Measurements from ENCODE around the gene ZNF598.
"Not testable (repeated sequence)": the region's sequence is repeated elsewhere in the genome, so short reads cannot be mapped to it uniquely, and the experiment has no call there.

The ZNF598 gene

DNA sequence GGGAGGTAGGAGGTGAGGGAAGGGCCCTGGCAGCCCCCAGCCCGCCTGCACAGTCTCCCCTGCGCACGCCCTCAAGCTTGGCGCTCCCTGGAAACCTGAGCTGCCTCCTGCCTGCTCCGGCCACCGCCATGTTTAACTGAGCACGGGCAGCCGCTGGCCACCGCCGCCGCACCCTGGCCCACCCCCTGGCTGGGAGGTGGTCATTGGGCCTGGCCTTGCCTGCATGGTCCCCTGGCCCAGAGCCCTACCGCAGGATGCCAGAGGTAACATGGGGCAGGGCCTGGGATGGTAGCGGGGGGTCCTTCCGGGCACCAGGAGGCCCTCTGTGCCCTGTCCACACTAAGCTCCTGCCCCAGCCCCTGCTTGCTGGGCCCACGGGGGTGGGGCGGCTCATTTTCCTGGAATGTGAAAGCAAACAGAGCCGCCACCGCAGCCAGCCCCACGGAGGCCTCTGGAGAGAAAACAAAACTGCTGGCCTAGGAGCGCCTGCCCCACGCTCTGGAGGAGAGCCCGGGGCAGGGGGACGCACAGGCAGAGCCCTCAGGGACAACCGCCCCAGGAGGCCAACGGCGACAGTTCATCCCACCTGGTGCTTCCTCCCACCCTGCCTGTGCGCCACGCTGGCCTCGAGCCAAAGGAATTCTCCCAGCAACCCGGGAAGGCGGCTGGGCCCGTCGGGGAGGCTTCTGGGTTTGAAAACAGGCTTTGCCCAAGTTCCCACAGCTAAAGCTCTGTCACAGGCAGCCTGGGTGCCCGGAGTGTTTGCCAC is 26.0 kb upstream of the ZNF598 start:
- no peaks in the 10 kb centered on the region for H3K36me3 ChIP-seq (ENCODE audit: control insufficient read depth, low read length)
- no peaks in the 10 kb centered on the region for H3K4me1 ChIP-seq (ENCODE audit: control insufficient read depth, low read length)
- H3K27me3 ChIP-seq (ENCODE audit: control insufficient read depth, low read length): peaks cover 25% of the 10 kb centered on the region
- no peak overlapping the region for H3K27ac ChIP-seq (ENCODE audit: low read depth, low read length)
- TF ChIP-seq EZH2phosphoT487 (IDR thresholded peaks at IDR 0.05; ENCODE audit: borderline replicate concordance, low read length): no peak
- TF ChIP-seq, protein P1, sequence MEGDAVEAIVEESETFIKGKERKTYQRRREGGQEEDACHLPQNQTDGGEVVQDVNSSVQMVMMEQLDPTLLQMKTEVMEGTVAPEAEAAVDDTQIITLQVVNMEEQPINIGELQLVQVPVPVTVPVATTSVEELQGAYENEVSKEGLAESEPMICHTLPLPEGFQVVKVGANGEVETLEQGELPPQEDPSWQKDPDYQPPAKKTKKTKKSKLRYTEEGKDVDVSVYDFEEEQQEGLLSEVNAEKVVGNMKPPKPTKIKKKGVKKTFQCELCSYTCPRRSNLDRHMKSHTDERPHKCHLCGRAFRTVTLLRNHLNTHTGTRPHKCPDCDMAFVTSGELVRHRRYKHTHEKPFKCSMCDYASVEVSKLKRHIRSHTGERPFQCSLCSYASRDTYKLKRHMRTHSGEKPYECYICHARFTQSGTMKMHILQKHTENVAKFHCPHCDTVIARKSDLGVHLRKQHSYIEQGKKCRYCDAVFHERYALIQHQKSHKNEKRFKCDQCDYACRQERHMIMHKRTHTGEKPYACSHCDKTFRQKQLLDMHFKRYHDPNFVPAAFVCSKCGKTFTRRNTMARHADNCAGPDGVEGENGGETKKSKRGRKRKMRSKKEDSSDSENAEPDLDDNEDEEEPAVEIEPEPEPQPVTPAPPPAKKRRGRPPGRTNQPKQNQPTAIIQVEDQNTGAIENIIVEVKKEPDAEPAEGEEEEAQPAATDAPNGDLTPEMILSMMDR (IDR thresholded peaks at IDR 0.05; ENCODE audit: low read depth, low read length, poor library complexity, severe bottlenecking): no peak
- no peak overlapping the region for H3K4me3 ChIP-seq (ENCODE audit: low read length)
- H3K4me2 ChIP-seq (ENCODE audit: low read length): no peak overlapping the region
- no peaks in the 10 kb centered on the region for H3F3A ChIP-seq (ENCODE audit: control insufficient read depth, insufficient read depth)
- no peaks in the 10 kb centered on the region for H3K79me2 ChIP-seq (ENCODE audit: control insufficient read depth, low read length)
- H4K20me1 ChIP-seq (ENCODE audit: control insufficient read depth, insufficient read depth, low read depth, low read length): no peaks in the 10 kb centered on the region
- H3K9me2 ChIP-seq (replicated peaks; ENCODE audit: control insufficient read depth, low read length): no peaks in the 10 kb centered on the region
- H3K9me3 ChIP-seq (ENCODE audit: control insufficient read depth, insufficient read depth, low read length): no peaks in the 10 kb centered on the region

DNA sequence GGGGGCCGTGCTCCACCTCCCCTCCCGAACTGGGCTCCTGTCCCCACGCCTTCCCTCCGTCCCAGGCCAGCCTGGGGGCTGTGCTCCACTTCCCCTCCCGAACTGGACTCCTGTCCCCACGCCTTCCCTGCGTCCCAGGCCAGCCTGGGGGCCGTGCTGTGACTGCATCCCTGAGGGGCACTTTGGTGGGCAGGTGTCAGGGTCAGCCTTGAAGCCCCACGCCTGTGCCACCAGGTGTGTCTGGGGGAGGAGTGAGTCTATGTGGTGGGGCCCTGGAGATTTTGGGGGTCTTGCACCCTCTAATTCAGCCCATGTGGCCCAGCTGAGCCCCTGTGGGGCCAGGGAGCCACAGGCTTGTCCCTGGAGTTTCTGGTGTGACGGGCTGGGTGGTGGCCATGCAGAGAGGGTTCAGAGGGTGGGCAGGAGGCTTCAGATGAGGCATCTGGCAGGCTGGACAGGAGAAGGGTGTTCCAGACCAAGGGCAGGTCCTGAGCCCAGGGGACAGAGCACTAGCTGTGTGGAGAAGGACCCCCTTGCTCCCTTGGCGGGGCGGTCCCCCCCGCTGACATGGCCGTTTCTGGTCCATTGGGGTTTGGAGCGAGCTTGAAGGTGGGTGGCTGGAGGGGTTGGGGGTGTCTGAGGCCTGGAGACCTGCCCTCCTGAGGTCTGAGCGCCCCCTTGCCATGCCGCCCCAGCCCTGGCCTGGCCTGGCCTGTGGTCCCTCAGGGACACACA is 25.2 kb upstream of the ZNF598 start:
- no peaks in the 10 kb centered on the region for H3F3A ChIP-seq (ENCODE audit: control insufficient read depth, insufficient read depth)
- no peaks in the 10 kb centered on the region for H3K4me1 ChIP-seq (ENCODE audit: control insufficient read depth, low read length)
- H3K27me3 ChIP-seq (ENCODE audit: control insufficient read depth, low read length): peaks cover 25% of the 10 kb centered on the region
- no peak overlapping the region for H3K27ac ChIP-seq (ENCODE audit: low read depth, low read length)
- no peaks in the 10 kb centered on the region for H3K79me2 ChIP-seq (ENCODE audit: control insufficient read depth, low read length)
- no peaks in the 10 kb centered on the region for H3K9me2 ChIP-seq (replicated peaks; ENCODE audit: control insufficient read depth, low read length)
- H3K9me3 ChIP-seq (ENCODE audit: control insufficient read depth, insufficient read depth, low read length): no peaks in the 10 kb centered on the region
- no peak overlapping the region for H3K4me2 ChIP-seq (ENCODE audit: low read length)
- no peaks in the 10 kb centered on the region for H3K36me3 ChIP-seq (ENCODE audit: control insufficient read depth, low read length)
- no peaks in the 10 kb centered on the region for H4K20me1 ChIP-seq (ENCODE audit: control insufficient read depth, insufficient read depth, low read depth, low read length)
- no peak for TF ChIP-seq EZH2phosphoT487 (IDR thresholded peaks at IDR 0.05; ENCODE audit: borderline replicate concordance, low read length)
- TF ChIP-seq, protein P1 (IDR thresholded peaks at IDR 0.05; ENCODE audit: low read depth, low read length, poor library complexity, severe bottlenecking): no peak
- H3K4me3 ChIP-seq (ENCODE audit: low read length): no peak overlapping the region

DNA sequence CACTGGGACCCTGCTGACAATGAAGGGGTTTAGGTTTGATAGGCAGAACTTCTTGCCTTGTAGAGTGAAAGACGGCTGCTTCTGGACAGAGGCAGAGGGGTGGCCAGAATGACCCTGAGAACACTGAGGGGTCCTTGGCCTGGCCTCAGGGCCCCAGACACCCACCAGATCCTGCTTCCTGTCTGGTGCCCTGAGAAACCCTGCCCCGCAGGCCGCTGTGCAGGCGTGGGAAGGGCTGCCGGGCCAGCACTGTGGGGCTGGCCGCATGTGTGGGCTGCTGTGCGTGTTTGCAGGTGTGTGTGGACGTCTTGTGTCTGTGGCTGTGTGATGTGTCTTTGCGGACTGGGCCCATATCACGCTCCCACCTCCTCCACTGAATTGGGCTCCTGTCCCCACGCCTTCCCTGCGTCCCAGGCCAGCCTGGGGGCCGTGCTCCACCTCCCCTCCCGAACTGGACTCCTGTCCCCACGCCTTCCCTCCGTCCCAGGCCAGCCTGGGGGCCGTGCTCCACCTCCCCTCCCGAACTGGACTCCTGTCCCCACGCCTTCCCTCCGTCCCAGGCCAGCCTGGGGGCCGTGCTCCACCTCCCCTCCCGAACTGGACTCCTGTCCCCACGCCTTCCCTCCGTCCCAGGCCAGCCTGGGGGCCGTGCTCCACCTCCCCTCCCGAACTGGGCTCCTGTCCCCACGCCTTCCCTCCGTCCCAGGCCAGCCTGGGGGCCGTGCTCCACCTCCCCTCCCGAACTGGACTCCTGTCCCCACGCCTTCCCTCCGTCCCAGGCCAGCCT is 24.5 kb upstream of the ZNF598 start:
- not testable (repeated sequence) for H3K36me3 ChIP-seq (ENCODE audit: control insufficient read depth, low read length); H3F3A ChIP-seq (ENCODE audit: control insufficient read depth, insufficient read depth); H3K9me2 ChIP-seq (replicated peaks; ENCODE audit: control insufficient read depth, low read length); H3K4me3 ChIP-seq (ENCODE audit: low read length); H3K79me2 ChIP-seq (ENCODE audit: control insufficient read depth, low read length); H4K20me1 ChIP-seq (ENCODE audit: control insufficient read depth, insufficient read depth, low read depth, low read length); H3K27ac ChIP-seq (ENCODE audit: low read depth, low read length); H3K9me3 ChIP-seq (ENCODE audit: control insufficient read depth, insufficient read depth, low read length); H3K4me2 ChIP-seq (ENCODE audit: low read length); H3K4me1 ChIP-seq (ENCODE audit: control insufficient read depth, low read length)
- peaks cover 26% of the 10 kb centered on the region for H3K27me3 ChIP-seq (ENCODE audit: control insufficient read depth, low read length)
